HG03280 (cell line): ENCODE data around the gene AKAP13.

Experiments
- ATAC-seq: cut with Tn5 transposase; IDR thresholded peaks from one replicate; pipeline ENCODE4 v1.9.1; 2021; ENCODE audit warnings: mild to moderate bottlenecking, moderate library complexity; ENCODE audit not compliant: unreplicated experiment

The AKAP13 gene

DNA sequence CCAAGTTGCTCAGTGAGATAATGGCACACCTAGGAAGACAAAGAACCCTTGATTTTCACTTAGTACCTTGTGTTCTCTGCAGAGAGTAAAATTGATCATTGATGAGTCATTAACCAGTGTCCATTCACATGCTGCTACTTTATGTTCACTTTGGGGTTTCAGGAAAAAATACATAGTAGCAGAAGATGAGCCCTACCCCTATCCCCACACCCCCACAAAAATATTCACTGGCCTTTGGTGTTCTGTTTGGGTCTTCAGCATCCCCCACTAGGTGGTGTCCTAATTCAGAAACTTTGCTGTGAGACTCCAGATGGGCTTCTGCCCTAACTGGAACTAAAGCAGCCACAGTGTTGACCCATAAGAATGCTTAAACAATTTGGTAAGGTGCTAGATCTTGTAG lies 235.5 kb downstream of the AKAP13 start:
- peak; percentile 51 for ATAC-seq

DNA sequence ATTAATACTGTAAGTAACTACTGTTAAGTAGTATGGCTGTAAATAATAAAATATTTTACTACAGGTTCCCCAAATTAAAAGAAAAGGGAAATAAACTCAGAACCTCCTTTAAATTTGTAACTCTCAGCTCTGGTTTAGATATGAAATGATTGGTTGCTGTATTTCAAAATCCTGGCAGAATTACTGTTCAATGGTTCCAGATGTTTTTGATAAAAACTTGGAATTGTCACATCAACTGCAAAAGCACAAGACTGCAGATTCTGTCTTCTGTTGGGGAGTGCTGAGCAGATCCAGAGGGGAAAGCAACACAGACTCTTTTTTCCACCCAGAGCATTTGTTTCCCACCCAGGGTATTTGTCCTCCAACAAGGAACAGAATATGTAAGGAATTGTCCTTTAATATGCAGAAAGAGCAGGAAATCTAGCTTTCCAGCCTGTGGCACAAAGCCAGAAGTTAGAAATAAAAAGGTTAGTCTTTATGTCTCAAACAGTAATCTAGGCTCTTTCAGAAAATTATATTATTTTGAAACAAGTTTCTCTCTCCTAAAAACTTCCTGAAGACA lies 236.2 kb downstream of the AKAP13 start:
- ATAC-seq, result no peak

- ATAC-seq, result no peak
These were observed 237.8 kb downstream of the AKAP13 start for GRCh38 chr15:85618228-85618505.

DNA sequence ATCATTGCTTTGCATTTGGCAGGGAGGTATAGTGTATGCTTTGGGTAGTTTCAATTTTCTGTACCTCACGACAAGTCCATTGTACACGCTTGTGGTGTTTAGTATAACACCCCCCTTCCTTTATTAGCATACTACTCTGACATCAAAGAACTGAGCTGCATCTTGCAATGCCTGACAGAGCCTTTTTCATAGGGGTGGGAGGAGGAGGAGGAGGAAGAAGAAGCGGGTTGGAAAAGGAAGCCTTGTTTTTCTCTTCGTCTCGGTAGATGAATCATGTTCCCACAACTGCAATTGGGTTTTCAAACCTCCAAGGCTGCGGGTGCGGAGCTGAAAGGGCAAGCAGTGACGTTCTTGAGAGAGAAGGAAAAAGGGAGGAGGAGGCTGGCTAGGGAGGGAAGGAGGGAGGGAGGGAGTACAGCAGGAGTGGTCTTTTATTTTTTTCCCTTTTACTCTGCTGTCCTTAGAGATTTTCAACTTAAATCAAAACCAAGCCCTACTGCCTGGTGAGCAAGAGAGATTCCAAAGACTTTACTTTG lies 238.6 kb downstream of the AKAP13 start:
- peak; percentile 53 for ATAC-seq

DNA sequence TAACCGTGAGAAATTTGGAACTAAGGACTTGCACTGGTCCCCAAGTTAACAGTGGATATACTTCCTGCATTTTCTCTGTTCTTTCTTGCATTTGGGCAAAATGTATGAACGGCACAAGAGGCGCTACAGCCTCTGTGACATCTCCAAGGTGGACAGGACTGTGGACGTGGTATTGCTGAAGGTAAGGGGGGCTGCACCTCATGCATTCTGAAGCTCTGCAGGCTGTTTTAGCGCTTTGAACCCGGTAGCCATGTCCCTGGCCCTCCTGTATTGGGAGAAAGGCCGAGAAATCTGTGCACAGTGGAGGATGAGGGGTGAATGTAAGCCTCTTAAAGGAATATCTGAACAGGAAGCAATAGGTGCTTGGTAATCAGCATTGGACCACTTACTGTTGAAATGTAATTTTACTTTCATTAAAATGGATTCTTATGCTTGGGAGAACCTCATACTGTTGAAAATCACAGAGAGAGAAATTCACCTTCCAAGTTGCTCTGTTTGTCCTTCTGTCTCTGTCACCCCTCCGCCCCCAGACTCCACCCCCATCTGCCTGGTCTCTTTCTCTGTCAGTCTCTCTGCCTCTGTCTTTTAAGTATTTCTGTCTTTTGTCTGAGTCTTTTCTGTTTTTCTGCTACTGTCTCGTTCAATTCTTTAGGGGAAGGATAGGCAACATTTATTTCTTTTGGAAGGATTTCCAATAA lies 239.7 kb downstream of the AKAP13 start:
- no peak for ATAC-seq

DNA sequence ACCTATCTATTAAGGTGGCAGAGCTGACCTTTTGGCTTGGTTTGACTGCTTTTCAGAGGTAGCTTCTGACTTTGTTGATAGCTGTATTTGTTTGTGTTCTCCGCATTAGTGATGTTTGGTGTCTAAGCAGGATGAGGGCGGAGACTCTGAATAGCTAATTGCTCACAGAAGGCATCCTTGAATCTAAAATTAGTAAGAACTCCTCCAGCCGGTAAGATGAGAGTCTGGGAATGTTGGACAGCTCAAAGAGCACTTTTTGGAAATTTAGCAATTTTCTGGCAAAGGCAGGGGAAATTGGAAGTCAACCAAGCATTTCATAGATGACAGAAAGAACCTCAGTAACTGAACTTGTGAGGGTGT lies 240.3 kb downstream of the AKAP13 start:
- ATAC-seq, result no peak

- ATAC-seq, result no peak
These were observed 240.7 kb downstream of the AKAP13 start for GRCh38 chr15:85621094-85621493.

GRCh38 chr15:85622221-85622831 lies 241.9 kb downstream of the AKAP13 start:
- ATAC-seq, result no peak

GRCh38 chr15:85623315-85624049 lies 243.1 kb downstream of the AKAP13 start:
- no peak for ATAC-seq

GRCh38 chr15:85624291-85624801 lies 243.9 kb downstream of the AKAP13 start:
- ATAC-seq, result no peak

DNA sequence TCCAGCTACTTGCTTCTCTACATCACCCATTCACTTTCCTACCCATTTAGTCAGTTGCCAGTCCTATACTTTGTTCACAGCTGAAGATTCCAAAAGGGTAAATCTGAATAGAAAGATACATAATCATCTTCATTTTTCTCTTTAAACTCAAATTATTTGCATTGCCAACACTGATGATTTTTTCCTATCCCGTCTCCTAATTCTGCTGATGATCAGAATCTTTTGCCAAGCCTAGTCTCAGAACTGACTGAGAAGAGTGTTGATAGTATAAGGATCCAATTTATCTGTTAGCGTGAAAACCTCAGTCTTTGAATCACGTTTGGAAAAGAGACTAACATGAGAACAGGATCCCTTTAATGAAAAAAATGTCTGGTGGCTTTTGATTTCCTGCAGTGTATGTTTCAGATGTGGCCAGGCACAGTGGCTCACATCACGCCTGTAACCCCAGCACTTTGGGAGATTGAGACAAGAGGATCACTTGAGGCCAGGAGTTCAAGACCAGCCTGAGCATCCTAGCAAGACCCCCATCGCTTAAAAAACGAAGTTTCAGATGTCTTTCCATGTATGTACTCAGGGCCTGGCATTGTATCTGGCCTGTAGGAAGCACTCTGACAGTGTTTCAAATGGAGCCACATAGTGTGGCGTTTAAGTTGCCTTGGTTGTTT lies 244.9 kb downstream of the AKAP13 start:
- peak; percentile 30 for ATAC-seq

GRCh38 chr15:85625856-85626255 lies 245.5 kb downstream of the AKAP13 start:
- ATAC-seq, result peak; percentile 73

DNA sequence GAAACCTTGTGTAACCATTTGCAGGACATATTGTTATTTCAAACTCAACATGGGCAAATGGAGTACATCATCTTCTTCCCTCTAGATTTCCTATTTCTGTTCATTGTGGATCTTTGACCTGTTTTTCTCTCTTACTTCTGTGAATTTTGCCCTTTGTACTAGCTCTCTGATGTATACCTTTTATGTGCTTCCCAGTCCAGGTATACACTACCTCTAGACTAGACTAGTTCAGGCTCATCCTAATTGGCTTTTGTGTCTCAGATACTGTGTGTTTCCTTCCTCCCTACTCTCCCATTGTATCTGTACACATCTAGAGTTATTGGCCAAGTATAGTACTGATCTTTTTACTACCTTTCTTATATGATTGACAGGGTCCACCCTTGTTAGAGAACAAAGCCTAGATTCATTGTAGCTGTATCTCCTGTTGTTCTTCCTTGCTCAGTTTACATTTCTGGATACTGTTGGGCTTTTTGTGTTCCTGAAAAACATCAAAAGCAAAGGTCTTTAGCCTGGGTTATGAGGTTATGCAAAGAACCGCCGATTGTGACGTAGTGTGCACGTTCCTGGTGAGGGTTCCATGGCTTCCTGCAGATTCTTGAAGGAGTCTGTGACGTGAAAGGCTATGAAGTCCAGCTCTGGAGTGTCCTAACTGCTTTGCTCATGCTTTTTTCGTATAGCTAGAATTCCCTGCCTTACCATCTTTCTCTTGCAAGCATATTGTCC lies 247.0 kb downstream of the AKAP13 start:
- no peak for ATAC-seq

DNA sequence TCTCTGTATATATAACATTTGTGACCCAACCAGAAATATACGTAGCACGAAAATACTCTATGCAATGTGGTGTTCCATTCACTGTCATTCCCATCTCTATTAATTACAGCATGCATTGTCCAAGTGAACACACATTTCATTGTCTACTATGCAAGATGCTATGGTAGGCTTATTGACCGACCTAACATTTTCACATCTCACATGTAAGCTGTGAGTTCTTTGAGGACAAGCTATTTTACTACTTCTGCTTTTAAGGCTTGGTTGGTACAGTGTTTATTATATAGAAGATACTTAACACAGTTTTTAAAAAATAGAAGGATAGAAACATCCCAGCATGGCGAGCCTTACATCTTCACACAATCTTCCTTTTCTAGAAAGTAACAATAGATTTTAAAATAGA lies 249.9 kb downstream of the AKAP13 start:
- ATAC-seq, result no peak

GRCh38 chr15:85631018-85631417 lies 250.6 kb downstream of the AKAP13 start:
- ATAC-seq, result no peak

DNA sequence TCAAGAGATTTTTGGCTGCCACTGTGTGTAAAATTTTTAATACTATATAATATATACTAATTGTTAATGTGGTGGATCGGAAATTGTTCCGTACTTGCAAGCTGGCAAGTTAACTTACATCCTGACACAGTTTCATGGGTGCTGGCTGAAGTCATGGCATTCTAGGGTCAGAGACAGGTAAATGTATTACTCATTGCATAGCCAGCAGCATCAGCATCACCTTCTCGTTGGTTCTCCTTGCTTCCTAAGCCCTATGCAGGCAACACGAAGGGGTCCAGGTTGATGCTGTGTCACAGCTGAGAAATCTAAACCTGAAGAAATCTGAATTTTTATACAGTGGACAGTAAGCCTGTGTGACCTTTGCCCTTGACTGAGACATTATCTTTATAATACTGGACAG lies 251.6 kb downstream of the AKAP13 start:
- no peak for ATAC-seq

DNA sequence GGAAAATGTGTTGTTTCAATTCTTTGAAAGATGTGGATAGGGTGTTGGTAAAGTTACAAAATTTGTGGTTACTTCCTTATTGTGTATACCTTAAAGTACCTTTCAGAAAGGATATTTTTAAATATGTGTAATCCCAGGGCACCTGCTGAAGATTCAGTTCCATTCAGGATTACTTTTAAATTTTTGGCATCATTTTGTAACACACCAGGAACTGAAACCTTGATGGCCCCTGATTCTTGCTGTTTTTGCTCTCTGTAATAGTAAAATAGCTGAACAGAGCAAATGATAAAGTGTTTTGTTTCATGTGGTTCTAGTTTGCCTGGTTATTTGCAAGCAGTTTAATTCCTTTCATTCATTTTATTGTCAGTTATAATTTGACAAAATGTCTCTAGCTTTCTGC lies 253.5 kb downstream of the AKAP13 start:
- ATAC-seq, result no peak

DNA sequence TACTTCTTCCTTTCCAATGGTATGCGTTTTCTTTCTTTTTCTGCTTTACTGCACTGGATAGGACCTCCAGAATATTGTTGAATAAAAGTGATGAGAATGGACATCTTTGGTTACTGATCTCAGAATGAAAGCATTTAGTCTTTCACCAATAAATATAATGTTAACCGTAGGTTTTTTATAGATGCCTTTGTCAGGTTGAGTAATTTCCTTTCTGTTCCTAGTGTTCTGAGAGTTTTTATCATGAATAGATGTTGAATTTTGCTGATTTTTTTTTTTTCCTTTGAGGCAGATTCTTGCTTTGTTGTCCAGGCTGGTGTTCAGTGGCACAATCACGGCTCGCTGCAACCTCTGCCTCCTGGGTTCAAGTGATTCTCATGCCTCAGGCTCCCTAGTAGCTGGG lies 255.9 kb downstream of the AKAP13 start:
- ATAC-seq, result no peak

DNA sequence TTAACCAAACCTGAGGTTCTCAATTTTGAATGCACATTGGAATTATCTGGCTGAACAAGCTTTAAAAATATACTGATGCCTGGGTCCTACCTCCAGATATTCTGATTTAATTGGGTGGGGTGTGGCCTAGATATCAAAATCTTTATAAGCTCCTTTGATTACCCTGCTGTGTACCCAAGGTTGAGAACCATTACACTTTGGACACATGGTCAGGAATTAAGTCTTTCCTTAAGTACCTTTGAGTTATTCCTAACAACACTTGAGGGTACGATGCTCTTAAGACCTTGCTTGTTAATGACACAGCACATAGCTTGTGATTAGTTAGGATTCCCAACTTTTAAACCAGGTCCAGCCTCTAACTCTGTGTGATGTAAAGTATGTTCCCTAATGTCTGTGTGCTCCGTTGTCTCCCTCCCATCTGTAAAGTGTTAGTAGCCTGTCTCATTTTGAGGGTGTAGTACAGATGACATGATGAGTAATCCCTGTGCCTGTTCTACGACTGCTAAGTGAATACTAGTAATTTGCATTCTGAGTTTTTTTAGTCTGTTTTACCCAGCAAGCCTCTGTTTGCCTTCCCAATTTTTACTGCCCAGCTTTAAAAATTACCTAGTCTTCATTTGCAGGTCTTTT lies 259.5 kb downstream of the AKAP13 start:
- peak; percentile 76 for ATAC-seq

DNA sequence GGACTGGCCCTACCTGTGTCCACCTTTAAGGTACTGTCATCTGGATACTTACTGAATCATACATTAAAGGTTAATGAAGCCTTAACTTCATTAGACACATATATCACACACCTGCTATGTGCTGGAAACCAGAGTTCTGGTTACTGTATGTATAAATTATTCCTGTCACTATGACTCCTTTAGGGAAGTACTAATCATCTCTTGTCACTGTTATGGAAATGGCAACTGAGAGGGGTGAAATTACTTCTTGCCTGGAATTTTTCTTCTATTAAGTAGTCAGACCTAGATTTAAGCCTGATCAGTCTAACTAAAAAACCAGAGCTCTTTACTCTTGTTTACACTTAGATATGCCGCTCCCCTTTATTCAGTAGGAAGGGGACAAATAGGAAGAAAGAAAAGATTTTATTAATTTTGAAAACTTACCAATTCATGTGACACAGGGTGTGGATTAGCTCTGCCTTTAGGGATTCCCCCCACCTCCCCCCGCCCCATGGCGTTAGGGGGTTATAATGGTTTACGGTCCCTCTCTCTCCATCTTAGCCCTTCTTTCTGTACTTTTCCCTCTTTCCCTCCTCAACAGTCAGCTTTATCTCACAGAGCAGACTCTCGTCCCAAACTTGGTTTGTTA lies 261.8 kb downstream of the AKAP13 start:
- ATAC-seq, result no peak
